Measurements from ENCODE around the gene HMOX2.

GRCh38 chr16:4472880-4473279 lies 3.3 kb upstream of the HMOX2 start:
- TF ChIP-seq ZNF629 (tag by site-specific recombination; IDR thresholded peaks at IDR 0.05) = no peak
- TF ChIP-seq, protein P1, sequence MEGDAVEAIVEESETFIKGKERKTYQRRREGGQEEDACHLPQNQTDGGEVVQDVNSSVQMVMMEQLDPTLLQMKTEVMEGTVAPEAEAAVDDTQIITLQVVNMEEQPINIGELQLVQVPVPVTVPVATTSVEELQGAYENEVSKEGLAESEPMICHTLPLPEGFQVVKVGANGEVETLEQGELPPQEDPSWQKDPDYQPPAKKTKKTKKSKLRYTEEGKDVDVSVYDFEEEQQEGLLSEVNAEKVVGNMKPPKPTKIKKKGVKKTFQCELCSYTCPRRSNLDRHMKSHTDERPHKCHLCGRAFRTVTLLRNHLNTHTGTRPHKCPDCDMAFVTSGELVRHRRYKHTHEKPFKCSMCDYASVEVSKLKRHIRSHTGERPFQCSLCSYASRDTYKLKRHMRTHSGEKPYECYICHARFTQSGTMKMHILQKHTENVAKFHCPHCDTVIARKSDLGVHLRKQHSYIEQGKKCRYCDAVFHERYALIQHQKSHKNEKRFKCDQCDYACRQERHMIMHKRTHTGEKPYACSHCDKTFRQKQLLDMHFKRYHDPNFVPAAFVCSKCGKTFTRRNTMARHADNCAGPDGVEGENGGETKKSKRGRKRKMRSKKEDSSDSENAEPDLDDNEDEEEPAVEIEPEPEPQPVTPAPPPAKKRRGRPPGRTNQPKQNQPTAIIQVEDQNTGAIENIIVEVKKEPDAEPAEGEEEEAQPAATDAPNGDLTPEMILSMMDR (tag by site-specific recombination; IDR thresholded peaks at IDR 0.05) = no peak
- TF ChIP-seq TCF7L2 (IDR thresholded peaks at IDR 0.05; ENCODE audit: borderline replicate concordance, low read depth, low read length) = no peak
- no peak for TF ChIP-seq ZFP41 (tag by site-specific recombination; IDR thresholded peaks at IDR 0.05; ENCODE audit: borderline replicate concordance)

All from HEK293 (cell line).